Measurements from ENCODE around the gene MKKS. TPM values are rescaled to one million over a fixed set of nuclear protein-coding genes. Genes with fewer than 3 reads are reported as not detected.

Gene MKKS
- total RNA-seq, 1 experiment from 2014 or later, result 10.6 TPM

DNA sequence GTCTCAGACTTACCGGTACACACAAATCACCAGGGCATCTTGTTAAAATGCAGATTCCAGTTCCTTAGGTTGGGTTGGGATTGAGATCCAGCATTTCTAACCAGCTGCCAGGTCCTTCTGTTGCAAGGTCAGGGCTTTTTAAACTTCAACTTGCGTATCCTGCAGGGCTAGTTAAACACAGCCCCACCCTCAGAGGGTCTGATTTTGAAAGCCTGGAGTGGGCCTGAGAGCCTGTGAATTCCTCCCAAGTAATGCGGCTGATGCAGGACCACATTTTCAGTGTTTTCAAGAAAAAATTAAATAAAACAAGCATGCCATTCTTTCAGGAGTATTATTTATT, 65.3 kb downstream of the MKKS start:
- Histone ChIP-seq H3K27me3 (ENCODE audit: insufficient read depth, low read length) (no peaks in the 10 kb centered on the region), H2BK12ac (ENCODE audit: insufficient read length, low read depth, low read length) (no peak overlapping the region), H2BK5ac (ENCODE audit: insufficient read length, low read length) (no peak overlapping the region), H3K4ac (ENCODE audit: low read depth, low read length) (no peak overlapping the region), H3K18ac (ENCODE audit: insufficient read length, low read depth, low read length) (no peak overlapping the region), H4K8ac (replicated peaks; ENCODE audit: insufficient read length, low read depth, low read length) (no peak overlapping the region), H3K23ac (ENCODE audit: insufficient read length, low read depth, low read length) (no peak overlapping the region), H4K5ac (ENCODE audit: insufficient read length, low read depth, low read length) (no peak overlapping the region), H2AFZ (ENCODE audit: low read length) (no peak overlapping the region), H4K91ac (ENCODE audit: insufficient read length, low read depth, low read length) (no peak overlapping the region), H3K23me2 (ENCODE audit: insufficient read length, low read depth, low read length, poor library complexity, severe bottlenecking) (no peaks in the 10 kb centered on the region), H2BK20ac (ENCODE audit: low read depth, low read length, poor library complexity, severe bottlenecking) (no peak overlapping the region), H4K20me1 (ENCODE audit: control insufficient read depth, insufficient read depth, insufficient read length) (no peaks in the 10 kb centered on the region), H3K4me1 (ENCODE audit: insufficient read depth, low read length) (no peaks in the 10 kb centered on the region; the same call in 1 of the 2 replicates), H2AK5ac (ENCODE audit: insufficient read length, low read length) (no peak overlapping the region), H3T11ph (ENCODE audit: low read length) (no peak overlapping the region), H3K27ac (ENCODE audit: insufficient read length, low read depth, low read length) (no peak overlapping the region), H3K9me3 (ENCODE audit: control insufficient read depth, low read depth, low read length) (no peaks in the 10 kb centered on the region), H3K79me1 (ENCODE audit: insufficient read depth, low read depth, low read length, poor library complexity, severe bottlenecking) (no peaks in the 10 kb centered on the region), H3K56ac (ENCODE audit: insufficient read length, low read depth, low read length) (no peak overlapping the region), H3K4me2 (ENCODE audit: insufficient read depth, insufficient read length, low read length) (no peak overlapping the region), H3K9ac (ENCODE audit: extremely low read depth, insufficient read length, low read length) (no peak overlapping the region), H3K79me2 (ENCODE audit: insufficient read depth, low read length) (no peaks in the 10 kb centered on the region), H3K14ac (ENCODE audit: insufficient read depth, low read length) (no peak overlapping the region), H2BK15ac (ENCODE audit: low read depth, low read length) (no peak overlapping the region), H2BK120ac (ENCODE audit: low read depth, low read length, poor library complexity, severe bottlenecking) (no peak overlapping the region)
- Mint-ChIP-seq H3K4me3 (no peak overlapping the region), H3K36me3 (ENCODE audit: insufficient read depth in 1 of 3, low read depth in 3 of 3) (peaks cover 0 to 6% (median 0%) of the 10 kb centered on the region in 3 experiments; a peak in 4 of 7 replicates), H3K4me1 (peaks cover 2 to 10% of the 10 kb centered on the region in 2 experiments; a peak in 2 of 4 replicates), H3K27ac (no peak overlapping the region), H3K9me3 (peaks cover 0 to 4% of the 10 kb centered on the region in 2 experiments; a peak in 3 of 5 replicates), H3K27me3 (ENCODE audit: low read depth) (no peaks in the 10 kb centered on the region)
- no CpG with 5 or more reads among the region's 3 CpGs for WGBS (ENCODE audit: extremely low coverage, insufficient read length, low lambda C conversion rate)
- no peak for DNase-seq
- no peak for TF ChIP-seq CTCF (conservative IDR thresholded peaks at IDR 0.05)
